Measurements from ENCODE around the gene TMEM178B.
"Not testable (repeated sequence)": the region's sequence is repeated elsewhere in the genome, so short reads cannot be mapped to it uniquely, and the experiment has no call there.

TMEM178B gene

DNA sequence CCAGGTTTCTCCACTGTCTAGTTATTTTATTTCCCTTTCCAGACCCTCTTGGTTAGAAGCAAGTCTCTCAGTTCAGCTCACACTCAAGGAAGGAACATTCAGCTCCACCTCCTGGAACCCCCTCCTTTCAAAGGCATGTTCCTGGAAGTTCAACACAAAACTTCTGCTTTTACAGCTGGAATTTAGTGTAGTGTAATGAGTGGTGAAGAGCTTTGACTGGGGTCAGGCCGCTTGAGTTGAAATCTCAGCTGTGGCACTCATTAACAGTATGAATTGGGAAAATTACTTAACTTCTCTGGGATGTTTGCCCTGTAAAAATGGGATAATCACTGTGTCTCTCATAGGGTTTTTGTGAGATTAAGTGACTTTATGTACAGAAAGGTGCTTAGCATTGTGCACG lies 91.7 kb downstream of the TMEM178B start:
- no peak for DNase-seq (ENCODE audit: low read depth)
- no peak overlapping the region for H3K4me3 ChIP-seq (ENCODE audit: low read depth, low read length)
- TF ChIP-seq, protein P1, sequence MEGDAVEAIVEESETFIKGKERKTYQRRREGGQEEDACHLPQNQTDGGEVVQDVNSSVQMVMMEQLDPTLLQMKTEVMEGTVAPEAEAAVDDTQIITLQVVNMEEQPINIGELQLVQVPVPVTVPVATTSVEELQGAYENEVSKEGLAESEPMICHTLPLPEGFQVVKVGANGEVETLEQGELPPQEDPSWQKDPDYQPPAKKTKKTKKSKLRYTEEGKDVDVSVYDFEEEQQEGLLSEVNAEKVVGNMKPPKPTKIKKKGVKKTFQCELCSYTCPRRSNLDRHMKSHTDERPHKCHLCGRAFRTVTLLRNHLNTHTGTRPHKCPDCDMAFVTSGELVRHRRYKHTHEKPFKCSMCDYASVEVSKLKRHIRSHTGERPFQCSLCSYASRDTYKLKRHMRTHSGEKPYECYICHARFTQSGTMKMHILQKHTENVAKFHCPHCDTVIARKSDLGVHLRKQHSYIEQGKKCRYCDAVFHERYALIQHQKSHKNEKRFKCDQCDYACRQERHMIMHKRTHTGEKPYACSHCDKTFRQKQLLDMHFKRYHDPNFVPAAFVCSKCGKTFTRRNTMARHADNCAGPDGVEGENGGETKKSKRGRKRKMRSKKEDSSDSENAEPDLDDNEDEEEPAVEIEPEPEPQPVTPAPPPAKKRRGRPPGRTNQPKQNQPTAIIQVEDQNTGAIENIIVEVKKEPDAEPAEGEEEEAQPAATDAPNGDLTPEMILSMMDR (conservative IDR thresholded peaks at IDR 0.05; ENCODE audit: low read depth, low read length), result no peak

DNA sequence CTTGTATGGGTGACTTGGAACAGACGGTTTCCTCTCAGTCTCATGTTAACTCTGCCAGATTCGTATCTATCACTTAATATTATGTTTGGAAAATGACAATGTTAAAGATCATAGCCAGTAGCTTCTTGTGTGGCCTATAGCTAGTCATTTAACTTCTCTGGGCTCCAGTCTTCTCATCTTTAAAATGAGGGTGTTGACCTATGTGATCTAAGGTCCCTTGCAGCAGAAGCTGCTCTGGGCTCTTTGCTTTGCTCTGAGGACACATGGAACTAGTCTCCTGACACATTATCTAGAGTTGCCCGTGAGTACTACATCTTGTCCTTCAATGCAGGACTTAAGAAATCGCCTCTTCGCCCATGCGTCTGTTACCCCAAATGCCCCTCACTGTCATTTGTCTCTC lies 93.1 kb downstream of the TMEM178B start:
- TF ChIP-seq, protein P1 (conservative IDR thresholded peaks at IDR 0.05; ENCODE audit: low read depth, low read length), result no peak
- DNase-seq (ENCODE audit: low read depth), result no peak

DNA sequence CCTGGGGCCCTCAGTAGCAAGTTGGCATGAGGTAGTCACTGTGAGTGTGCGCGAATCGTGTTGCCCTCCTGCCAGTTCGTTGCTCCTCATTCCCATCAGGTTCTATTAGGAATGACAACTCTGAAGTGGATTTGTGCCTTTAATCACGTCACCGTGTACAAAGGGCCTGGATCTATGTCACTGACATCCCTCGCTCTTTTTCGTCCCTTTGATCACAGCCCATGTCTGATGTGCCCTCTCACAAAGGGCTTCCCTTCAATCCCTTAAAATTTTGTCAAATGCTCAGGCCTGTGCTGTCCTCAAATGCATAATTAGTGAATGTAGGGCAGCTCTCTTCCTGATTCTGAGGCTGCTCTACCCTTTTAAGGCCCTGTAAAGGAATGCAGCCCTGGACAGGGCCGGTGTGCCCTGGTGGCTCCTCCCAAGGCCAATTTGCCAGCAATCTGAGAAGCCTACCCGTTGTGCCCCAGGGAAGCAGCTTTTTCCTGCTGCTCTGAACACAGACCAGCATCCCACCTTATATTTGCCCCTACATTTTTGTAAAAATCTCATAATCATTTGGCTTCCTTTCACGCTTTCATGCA lies 93.6 kb downstream of the TMEM178B start:
- no peak overlapping the region for H3K4me3 ChIP-seq (ENCODE audit: low read depth, low read length)
- DNase-seq (ENCODE audit: low read depth), result no peak
- TF ChIP-seq, protein P1 (conservative IDR thresholded peaks at IDR 0.05; ENCODE audit: low read depth, low read length), result no peak

More for the DNA sequence above, 93.1 kb downstream of the TMEM178B start:
- H3K4me3 ChIP-seq (ENCODE audit: low read depth, low read length), result no peak overlapping the region

DNA sequence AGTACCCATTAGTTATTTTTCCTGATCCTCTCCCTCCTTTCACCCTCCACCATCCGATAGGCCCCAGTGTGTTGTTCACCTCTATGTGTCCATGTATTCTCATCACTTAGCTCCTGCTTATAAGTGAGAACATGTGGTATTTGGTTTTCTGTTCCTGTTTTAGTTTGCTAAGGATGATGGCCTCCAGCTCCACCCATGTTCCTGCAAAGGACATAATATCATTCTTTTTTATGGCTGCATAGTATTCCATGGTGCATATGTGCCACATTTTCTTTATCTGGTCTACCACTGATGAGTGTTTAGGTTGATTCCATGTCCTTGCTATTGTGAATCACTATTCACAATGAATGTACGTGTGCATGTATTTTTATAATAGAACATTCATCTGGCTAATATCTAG lies 95.3 kb downstream of the TMEM178B start:
- H3K4me3 ChIP-seq (ENCODE audit: low read depth, low read length); DNase-seq (ENCODE audit: low read depth): not testable (repeated sequence)

DNA sequence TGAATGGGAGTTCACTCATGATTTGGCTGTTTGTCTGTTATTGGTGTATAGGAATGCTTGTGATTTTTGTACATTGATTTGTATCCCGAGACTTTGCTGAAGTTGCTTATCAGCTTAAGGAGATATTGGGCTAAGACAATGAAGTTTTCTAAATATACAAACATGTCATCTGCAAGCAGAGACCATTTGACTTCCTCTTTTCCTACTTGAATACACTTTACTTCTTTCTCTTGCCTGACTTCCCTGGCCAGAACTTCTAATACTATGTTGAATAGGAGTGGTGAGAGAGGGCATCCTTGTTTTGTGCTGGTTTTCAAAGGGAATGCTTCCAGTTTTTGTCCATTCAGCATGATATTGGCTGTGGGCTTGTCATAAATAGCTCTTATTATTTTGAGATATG lies 101.9 kb downstream of the TMEM178B start:
- DNase-seq (ENCODE audit: low read depth); H3K4me3 ChIP-seq (ENCODE audit: low read depth, low read length): not testable (repeated sequence)

DNA sequence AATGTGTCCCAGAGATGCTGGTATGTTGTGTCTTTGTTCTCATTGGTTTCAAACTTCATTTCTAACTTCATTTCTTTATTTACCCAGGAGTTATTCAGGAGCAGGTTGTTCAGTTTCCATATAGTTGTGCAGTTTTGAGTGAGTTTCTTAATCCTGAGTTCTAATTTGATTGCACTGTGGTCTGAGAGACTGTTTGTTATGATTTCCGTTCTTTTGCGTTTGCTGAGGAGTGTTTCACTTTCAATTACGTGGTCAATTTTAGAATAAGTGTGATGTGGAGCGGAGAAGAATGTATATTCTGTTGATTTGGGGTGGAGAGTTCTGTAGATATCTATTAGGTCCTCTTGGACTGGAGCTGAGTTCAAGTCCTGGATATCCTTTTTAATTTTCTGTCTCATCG lies 103.3 kb downstream of the TMEM178B start:
- not testable (repeated sequence) for H3K4me3 ChIP-seq (ENCODE audit: low read depth, low read length); DNase-seq (ENCODE audit: low read depth)

DNA sequence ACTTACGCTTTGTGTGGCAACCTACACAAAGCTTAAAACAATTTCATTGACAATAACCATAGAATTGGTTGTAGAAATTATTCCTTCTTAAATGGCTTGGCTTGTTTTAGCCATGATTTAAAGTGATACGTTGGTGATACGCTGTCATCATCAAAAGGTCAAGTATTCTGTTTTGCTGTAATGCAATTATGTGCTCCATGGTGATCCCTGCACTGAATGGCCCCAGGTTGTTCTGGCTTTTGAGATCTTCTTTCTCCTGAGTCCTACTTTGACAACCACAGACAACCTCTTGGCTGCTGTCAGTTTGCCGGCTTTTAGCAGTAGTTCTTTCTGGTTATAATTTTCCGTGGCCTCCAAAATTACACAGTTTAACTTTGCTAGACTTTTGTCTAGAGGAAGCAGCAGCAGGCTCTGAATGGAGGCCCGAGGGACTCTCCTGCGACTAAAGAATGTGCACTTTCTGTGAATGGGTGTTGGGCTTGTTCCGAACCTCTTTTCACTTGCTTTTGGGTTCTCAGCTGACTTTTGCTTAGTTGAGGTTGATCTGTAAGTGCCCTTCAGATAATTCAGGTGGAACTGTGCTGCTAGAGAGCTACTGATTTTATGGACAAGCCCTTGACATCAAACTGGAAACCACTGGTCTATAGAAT lies 104.7 kb downstream of the TMEM178B start:
- no peak overlapping the region for H3K4me3 ChIP-seq (ENCODE audit: low read depth, low read length)
- TF ChIP-seq, protein P1 (conservative IDR thresholded peaks at IDR 0.05; ENCODE audit: low read depth, low read length), result no peak
- no peak for DNase-seq (ENCODE audit: low read depth)

DNA sequence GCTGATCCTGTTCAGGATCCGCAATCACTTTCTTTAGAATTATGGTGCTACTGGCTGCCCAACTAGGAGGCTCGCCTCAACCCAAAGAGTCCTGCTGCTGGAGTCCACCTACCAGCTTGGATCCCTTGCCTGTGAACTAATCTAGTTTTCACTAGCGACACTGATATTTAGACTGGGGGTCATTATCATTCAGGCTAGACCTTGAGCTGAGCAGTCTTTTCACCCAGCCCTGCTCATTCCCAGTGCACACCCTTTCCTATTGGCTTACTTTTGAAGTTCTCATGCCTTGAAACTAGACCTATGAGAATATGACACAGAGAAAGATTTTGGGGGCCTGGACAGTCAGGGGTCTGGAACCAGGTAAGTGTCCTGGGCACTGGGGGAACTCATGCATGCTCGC lies 107.9 kb downstream of the TMEM178B start:
- TF ChIP-seq, protein P1 (conservative IDR thresholded peaks at IDR 0.05; ENCODE audit: low read depth, low read length), result no peak
- no peak for DNase-seq (ENCODE audit: low read depth)
- no peak overlapping the region for H3K4me3 ChIP-seq (ENCODE audit: low read depth, low read length)

Data from choroid plexus epithelial cell (primary cell).